Fibroblast of skin of left quadriceps (primary cell): ENCODE results near the gene PNLDC1.

ENCODE experiments used
- DNase-seq, 2 experiments: peaks; one replicate each; pipeline ENCODE4 v3.0.0-alpha.2; 2013; ENCODE audit warnings: low read depth in 2 of 2

PNLDC1 gene, protein sequence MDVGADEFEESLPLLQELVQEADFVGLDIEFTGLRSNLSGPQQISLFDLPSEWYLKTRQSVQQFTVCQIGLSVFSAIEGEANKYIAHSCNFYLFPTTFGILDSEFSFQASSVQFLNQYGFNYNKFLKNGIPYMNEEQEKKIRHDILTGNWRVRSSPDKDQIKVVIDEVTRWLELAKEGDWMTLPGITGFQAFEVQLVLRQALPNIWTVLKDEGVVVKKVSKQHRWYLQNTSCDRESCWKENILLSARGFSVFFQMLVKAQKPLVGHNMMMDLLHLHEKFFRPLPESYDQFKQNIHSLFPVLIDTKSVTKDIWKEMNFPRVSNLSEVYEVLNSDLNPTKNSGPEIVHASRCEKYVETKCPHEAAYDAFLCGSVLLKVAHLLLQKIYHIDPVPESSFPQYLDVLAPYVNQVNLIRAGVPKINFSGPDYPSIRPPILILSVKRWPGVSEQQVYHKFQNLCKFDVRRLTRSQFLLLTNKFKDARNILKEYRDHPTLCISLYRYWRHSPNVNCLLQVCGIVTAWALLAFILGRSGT

DNA sequence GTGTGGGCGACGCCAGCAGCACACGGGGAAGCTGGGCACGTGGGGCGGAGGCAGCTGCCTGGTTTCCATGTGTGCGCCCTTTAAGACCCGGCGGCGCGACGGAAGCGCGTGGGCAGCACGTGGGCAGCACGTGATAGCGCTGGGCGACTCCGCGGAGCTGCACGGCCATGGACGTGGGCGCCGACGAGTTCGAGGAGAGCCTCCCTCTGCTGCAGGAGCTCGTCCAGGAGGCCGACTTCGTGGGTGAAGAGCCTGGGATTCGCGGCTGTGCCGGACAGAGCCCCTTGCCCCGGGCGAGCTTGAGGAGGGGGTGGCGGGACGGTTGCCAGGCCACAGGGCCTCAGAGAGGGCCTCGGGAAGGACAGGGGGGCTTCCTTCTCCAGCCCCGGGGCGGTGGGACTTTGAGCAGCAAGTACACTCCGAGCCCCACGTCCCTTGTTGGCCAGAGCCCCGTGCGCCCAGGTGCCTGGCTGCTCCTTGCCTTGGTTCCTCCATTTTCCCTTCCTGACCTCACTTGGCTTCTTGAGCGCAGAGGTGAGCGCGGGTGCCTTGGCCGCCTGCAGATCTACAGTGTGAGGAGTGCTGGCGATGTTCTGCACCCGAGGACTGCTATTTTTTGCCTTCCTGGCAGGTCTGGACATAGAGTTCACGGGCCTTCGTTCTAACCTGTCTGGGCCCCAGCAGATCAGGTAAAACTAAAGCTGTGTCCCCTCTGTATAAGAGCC is at the start of gene PNLDC1:
TSS of gene PNLDC1 (plus strand) at position 136 of the 725 bp plus-strand sequence. CDS start at position 168, 32 bp downstream.
- DNase-seq, result no peak

DNA sequence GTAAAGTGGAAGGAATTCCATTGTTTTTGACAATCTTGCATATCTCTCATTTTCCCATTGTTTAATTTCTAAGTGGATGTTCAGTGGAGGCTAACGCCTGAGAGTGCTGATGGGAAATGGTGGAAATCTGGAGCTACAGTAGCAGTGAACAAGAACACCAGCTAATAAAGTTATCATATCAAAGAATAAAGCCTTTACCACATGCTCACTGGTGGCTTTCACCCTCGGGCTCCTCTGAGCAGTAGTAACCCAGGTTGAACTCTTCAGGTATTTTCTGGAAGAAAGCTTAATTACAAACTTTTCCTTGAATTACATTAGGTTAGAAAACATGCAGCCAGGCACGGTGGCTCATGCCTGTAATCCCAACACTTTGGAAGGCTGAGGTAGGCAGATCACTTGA is 48.6 kb upstream of the PNLDC1 start:
- DNase-seq, result no peak

DNA sequence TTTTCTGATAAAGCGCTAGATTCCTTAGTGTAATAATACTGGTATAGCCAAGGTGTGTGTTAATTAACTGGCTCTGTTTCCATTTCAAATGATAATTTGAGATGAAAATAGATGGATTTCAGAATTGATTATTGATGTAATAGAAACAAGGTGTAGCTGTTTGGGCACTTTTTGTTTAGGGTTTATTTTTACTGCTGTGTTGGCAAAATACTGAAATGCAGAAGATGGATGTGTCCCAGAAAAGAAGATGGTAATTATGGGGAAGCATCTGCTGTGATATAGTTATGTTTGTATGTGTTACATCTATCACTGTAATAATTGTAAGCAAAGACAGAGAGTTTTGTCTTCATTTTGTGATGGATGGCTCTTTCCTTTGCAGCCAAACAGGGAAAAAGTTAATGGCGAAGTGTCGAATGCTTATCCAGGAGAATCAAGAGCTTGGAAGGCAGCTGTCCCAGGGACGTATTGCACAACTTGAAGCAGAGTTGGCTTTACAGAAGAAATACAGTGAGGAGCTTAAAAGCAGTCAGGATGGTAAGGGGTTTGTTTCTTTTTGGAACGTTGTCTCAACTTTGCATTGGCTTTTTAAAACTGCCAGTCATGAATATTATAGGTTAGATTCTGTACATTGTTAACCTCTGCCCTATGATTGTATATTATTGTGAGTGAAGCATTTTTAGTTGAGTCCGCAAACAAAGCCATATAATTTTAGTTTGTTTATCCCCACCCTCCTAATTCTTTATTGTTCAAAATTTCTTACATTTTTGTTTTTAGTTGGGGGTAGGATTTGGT is 46.8 kb upstream of the PNLDC1 start:
- no peak for DNase-seq

DNA sequence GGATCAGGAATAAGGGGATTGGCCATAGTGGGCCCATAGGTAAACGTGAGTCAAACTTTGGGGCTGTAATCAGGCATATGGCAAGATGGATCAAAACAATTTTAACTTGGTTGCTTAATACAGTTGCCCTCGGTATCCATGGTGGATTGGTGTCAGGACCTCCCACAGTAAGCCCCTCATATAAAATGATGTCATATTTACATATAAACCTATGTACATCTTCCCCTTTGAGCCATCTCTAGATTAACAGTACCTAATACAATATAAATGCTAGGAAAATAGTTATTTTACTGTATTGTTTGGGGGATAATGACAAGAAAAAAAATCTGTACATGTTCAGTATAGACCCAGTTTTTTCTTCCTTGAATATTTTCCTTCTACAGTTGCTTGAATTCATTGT is 45.7 kb upstream of the PNLDC1 start:
- DNase-seq, result no peak

DNA sequence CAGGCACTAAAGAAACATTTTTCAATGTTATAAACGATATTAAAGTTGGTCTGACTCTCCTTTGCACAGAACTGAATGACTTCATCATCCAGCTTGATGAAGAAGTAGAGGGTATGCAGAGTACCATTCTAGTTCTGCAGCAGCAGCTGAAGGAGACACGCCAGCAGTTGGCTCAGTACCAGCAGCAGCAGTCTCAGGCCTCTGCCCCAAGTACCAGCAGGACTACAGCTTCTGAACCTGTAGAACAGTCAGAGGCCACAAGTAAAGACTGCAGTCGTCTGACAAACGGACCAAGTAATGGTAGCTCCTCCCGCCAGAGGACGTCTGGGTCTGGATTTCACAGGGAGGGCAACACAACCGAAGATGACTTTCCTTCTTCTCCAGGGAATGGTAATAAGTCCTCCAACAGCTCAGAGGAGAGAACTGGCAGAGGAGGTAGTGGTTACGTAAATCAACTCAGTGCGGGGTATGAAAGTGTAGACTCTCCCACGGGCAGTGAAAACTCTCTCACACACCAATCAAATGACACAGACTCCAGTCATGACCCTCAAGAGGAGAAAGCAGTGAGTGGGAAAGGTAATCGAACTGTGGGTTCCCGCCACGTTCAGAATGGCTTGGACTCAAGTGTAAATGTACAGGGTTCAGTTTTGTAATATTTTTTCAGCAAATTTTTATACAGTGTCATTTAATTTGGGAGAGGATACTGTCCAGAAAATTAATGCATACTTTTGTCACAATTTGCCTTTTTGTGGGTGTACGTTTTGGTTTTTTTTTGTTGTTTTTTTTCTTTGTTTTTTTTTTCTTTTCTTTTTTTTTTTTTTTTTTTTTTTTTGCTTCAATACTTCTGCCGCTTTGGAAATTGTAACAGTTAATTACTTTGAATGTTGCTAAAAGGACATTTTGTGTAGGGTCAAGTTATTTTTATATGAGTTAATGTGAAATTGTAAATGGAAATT is 44.8 kb upstream of the PNLDC1 start:
- no peak for DNase-seq

DNA sequence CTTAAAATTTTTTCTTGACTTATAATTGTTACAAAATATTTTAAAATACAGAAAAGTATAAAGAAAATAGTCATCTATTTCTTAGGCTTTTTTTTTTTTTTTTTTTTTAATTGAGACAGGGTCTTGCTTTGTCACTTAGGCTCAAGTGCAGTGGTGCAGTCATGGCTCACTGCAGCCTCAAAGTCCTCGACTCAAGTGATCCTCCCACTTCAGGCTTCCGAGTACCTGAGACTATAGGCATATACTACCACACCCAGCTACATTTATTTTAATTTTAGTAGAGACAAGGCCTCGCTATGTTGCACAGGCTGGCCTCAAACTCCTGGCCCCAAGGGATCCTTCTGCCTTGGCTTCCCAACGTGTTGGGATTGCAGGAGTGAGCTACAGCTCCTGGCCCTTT is 43.6 kb upstream of the PNLDC1 start:
- DNase-seq, result no peak

DNA sequence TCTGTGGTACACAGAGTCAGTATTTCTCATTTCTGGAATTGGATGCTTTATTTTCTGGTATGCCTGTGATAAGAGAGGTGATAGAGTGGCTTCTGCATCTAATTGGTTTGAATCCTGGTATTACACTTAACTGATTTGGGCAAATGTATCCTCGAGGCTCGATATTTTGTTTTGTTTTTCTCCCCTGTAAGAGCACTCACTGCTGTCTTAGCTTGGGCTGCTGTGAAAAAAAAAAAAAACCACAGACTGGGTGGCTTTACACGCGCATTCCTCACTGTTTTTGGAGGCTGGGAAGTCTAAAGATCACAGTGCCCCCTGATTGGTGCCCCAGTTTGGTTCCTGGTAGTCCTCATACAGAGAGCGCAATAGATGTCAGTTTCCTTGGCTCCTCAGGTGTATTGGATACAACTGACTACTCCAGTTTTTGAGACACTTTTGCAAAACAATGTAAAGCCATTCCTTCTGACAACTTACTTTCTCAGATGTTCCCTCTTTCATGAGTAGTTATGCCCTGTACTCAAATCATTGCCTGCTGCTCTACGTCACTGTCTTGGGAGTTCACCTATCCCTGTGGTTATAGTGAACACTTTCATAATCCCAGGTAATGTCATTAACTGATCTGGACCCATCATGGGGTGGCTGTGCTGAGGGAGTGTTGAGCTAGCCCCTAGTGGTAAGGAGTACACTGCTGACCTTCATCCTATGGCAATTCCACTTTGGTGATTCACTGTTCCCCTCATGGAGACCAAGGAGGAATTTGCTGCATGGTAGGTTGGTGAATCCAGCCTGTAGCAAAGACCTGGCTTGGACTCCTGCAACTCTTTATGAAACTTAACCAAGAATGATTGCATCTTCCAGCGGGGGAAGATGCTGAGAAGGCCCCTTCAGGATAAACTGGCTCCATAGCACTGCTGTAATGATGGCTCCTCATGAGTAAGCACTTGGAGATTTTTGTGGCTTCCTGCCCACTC is 41.8 kb upstream of the PNLDC1 start:
- peak; percentile 48 to 56 for DNase-seq

DNA sequence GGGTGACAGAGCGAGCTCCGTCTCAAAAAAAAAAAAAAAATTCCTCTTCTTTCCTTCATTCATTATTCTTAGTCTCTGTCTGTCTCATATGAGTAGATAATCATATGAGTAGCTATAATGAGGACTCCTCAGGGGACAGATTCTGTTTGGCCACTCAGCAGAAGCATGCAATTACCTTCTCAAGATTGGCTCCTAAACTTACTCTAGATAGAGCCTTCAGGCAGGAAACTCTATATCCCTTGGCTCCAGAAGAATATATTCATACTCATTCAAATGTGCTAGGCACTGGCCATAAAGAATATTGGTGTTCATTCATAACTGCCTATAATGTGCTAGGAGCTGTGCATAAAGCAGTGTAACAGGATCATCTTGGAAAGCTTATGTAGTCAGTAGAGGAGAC is 40.4 kb upstream of the PNLDC1 start:
- no peak for DNase-seq

DNA sequence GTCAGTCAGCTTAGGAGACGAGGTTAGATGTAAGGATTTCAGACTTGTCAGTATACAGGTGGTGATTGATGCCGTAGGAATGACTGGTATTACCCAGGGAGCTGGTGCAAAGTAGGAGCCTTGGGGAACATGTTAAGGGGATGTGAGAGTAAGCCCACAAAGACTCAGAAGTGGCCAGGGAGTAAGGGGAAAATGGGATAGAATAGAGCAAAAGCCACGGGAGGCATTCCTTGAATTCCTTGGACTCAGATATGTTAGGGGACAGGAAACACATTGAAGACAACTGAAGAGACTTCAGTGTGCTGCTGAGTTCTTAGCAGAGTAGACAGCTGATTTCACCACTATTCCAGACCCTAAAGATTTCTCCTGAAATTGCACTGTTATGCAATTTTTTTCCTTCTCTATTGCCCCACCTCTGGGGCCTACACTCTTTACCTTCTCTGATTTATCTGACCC is 39.4 kb upstream of the PNLDC1 start:
- peak; percentile 80 for DNase-seq

DNA sequence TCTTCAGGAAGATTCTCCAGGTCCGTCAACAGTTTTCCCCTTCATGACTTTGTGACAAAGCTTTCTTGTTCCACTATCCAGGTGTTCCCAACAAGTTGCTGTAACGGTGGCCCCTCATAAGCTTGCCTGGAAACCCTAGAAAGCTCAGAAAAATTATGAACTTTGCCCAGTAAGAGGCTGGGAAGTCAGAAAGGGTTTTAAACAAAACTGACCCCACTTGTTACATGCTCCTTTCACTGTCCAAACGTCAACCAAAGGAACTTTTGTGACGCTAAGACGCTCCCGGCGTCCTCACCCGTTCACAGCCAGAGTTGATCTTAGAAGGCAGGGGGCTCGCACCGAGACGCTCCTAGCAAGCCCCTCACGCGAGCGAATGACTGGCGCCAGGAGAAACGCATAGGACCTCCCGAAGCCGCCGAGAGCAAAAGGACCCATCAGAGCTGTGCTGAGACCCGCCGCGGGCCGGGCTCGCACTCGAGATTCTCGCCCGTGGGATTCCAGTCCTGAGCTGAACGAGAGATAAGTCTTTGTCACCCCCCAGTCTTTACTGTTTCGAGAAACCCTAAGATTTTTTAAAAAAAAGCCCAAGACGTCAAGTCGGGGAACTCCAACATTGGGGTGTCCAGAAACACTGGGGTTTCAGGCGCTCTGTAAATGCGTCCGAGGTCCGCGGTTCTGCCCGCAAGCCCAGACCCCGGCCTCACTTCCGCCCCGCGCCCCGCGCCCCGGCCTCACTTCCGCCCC is 38.8 kb upstream of the PNLDC1 start:
- no peak for DNase-seq

DNA sequence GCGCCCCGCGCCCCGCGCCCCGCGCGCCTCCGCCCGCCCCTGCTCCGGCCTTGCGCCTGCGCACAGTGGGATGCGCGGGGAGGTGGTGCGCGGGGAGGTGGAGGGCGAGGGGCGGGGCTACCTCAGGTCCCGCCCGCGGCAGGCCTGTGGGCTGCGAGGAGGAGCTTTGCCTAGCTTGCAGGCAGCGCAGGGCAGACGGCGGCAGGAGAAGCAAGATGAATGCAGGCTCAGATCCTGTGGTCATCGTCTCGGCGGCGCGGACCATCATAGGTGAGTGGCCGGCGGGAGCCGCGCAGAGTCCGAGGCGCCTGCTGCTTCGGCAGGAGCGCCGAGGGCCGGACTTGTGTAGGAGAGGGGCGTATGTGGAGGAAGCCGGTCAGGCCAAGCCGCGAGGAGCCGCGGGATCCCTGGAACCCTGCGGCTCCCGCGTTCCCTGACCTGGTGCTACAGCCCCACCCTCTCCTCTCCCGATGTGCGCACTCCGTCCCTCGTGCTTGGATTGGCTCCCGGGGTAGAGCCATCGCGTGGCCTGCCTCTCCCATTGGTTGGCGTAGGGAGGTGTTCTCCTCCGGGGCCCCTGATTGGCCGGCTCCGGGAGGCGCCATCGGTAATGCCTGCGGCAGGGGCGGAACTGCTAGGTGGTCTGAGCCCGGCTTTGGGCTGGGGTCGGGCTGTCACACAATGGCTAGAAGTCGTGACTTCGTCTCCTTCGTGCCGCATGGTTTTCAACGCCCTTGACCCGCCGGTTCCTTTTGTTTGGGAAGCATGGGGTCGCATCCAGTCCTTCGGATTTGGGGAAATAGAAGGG is 38.0 kb upstream of the PNLDC1 start, which contains the start of gene ACAT2:
TSS of gene ACAT2 (plus strand) at position 173 of the 808 bp plus-strand sequence. CDS start at position 216, 43 bp downstream.
- peak; percentile 90 for DNase-seq

DNA sequence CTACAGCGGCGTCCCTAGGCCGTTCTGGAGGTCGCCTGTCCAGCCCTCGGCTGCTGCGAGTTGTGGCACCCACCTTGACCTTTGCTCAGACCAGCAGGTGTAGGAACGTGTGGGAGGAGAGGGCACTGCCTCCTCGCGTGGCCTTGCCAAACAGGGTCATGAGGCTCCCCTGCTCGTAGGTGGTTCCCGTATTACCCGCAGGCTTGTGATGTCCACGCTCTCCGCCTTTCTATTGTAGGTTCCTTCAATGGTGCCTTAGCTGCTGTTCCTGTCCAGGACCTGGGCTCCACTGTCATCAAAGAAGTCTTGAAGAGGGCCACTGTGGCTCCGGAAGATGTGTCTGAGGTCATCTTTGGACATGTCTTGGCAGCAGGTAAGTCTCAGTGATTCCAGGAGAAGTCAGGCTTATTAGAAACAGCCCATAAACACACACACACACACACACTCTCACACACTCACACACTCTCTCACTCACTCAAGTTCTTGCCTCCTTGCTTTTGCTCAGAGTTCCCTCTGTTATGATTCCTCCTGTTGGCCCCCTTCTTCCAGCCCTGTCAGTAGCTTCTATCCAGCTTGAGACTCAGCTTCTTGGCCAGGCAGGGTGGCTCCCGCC is 37.3 kb upstream of the PNLDC1 start:
- DNase-seq, result no peak

DNA sequence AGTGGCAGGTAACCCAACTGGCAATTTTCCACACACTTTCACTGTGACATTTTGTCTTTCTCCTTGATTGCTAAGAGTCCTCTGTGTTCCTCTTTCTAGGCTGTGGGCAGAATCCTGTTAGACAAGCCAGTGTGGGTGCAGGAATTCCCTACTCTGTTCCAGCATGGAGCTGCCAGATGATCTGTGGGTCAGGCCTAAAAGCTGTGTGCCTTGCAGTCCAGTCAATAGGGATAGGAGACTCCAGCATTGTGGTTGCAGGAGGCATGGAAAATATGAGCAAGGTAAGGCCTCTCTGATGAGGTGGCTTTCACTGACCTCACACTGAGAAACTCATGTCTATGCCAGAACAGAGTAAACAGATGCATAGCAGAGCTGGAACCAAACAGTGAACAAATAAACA is 33.2 kb upstream of the PNLDC1 start:
- no peak for DNase-seq

DNA sequence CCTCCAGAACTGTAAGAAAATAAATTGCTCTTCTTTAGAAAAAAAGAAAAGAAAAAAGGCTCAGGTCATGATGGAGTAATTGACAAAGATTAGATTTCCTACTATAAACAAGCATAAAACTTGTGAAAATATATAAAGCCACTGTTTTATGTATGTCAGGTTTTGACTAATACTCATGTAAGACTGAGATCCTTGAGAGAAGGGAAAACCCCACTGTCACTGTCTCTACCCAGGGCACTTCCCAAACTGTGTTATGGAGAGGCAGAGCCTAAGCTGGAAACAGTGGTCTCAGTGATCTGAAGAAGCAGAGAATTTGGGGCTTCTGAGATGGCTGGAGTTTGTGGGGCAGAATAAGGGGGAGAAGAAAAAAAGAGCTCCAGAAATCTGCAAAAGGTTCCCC is 30.6 kb upstream of the PNLDC1 start:
- no peak for DNase-seq

DNA sequence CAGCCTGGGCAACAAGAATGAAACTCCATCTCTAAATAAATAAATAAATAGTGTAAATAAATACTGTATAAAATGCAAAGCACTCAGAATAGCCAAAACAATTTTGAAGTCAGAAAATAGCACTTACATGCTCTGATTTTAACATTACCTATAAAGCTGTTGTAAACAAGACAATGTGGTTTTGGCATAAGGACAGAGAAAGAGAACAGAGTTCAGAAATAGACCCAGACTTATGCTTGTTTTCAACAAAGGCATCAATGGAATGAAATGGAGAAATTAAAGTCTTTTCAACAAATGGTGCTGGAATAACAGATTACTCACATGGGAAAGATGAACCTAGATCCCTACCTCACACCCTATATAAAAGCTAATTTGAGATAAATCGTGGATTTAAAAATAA is 27.9 kb upstream of the PNLDC1 start:
- DNase-seq, result no peak

DNA sequence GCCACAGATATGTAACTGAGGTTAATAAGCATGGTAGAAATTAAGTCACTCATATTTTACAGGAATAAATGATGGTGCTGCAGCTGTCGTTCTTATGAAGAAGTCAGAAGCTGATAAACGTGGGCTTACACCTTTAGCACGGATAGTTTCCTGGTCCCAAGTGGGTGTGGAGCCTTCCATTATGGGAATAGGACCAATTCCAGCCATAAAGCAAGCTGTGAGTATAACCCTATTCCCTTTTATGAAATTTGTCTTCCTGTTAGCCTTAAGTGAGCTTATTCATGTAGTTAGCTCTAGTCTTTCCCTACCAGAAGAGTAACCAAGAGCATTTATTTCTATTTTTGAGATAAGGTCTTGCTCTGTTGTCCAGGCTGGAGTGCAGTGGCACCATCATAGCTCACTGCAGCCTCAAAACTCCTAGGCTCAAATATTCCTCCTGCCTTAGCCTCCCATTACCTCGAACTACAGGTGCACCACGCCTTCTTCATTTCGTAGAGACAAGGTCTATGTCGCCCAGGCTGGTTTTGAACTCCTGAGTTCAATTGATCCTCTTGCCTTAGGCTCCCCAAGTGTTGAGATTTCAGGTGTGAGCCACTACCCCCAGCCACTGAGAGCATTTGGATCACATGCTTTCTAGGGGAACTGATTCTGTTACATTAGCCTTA is 22.7 kb upstream of the PNLDC1 start:
- DNase-seq, result no peak

DNA sequence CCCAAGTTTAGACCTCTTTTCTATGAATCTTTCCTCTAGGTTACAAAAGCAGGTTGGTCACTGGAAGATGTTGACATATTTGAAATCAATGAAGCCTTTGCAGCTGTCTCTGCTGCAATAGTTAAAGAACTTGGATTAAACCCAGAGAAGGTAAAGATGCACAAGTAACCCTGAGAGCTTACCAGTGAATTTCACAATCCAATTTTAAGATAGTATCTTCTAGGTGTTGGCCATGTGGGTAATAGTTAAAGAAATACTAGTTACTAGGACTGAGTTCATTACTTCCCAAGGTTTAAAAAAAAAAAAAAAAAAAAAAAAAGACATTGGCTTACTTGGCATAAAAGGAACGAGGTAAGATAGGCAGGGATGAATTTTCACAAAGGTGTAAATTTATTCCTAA is 21.9 kb upstream of the PNLDC1 start:
- no peak for DNase-seq
